DND-41 (cell line): ENCODE data around the gene RHOBTB3.

Experiments
- CTCF ChIP-seq: IDR thresholded peaks from 2 replicates; pipeline ENCODE4 v1.5.1; 2012; ENCODE audit warnings: borderline replicate concordance, low read length, moderate library complexity, mild to moderate bottlenecking; ENCODE audit not compliant: poor library complexity, severe bottlenecking; ENCODE audit errors: extremely low read depth
- EZH2 ChIP-seq: IDR thresholded peaks from 3 replicates; pipeline ENCODE4 v1.6.1; 2012; ENCODE audit warnings: borderline replicate concordance, low read depth, mild to moderate bottlenecking, moderate library complexity, low read length, inconsistent platforms; ENCODE audit not compliant: severe bottlenecking

- no peak for TF ChIP-seq CTCF
- no peak for TF ChIP-seq EZH2
These were observed 2.0 kb downstream of the RHOBTB3 start for GRCh38 chr5:95733107-95733665.
